EH (cell line): Measurements from ENCODE around the gene ARMC6.
A peak's percentile ranks its signal among the peaks of the same experiment; 100 is the strongest.
"Not testable (repeated sequence)": the region's sequence is repeated elsewhere in the genome, so short reads cannot be mapped to it uniquely, and the experiment has no call there.

Source experiments
- DNase-seq: peaks from one replicate; pipeline ENCODE4 v3.0.0-alpha.2; 2015; ENCODE audit warnings: low read depth

The ARMC6 gene

GRCh38 chr19:19077103-19077502 is 43.7 kb downstream of the ARMC6 start:
- no peak for DNase-seq

GRCh38 chr19:19078801-19079200 is 45.4 kb downstream of the ARMC6 start:
- DNase-seq, result no peak

- DNase-seq, result no peak
Measured at GRCh38 chr19:19079571-19079970, 46.2 kb downstream of the ARMC6 start.

GRCh38 chr19:19081642-19082151 is 48.3 kb downstream of the ARMC6 start:
- DNase-seq, result peak; percentile 9

GRCh38 chr19:19083413-19084178 is 50.2 kb downstream of the ARMC6 start:
- no peak for DNase-seq

- DNase-seq, result no peak
Measured at GRCh38 chr19:19087676-19088075, 54.3 kb downstream of the ARMC6 start.

GRCh38 chr19:19094513-19094912 is 61.1 kb downstream of the ARMC6 start:
- no peak for DNase-seq

- DNase-seq, result no peak
Measured at GRCh38 chr19:19095691-19096090, 62.3 kb downstream of the ARMC6 start.

- no peak for DNase-seq
Measured at GRCh38 chr19:19096641-19097627, 63.5 kb downstream of the ARMC6 start.

- no peak for DNase-seq
Measured at GRCh38 chr19:19098084-19098702, 64.8 kb downstream of the ARMC6 start.

GRCh38 chr19:19098703-19099632 is 65.6 kb downstream of the ARMC6 start:
- DNase-seq, result no peak

GRCh38 chr19:19101540-19101939 is 68.1 kb downstream of the ARMC6 start:
- DNase-seq, result no peak

- not testable (repeated sequence) for DNase-seq
Measured at GRCh38 chr19:19102566-19102965, 69.2 kb downstream of the ARMC6 start.

- DNase-seq, result no peak
Measured at GRCh38 chr19:19103167-19103566, 69.8 kb downstream of the ARMC6 start.

- DNase-seq, result peak; percentile 72
Measured at GRCh38 chr19:19105365-19106055, 72.1 kb downstream of the ARMC6 start.

GRCh38 chr19:19106056-19106551 is 72.7 kb downstream of the ARMC6 start:
- peak; percentile 44 for DNase-seq

GRCh38 chr19:19106938-19107337 is 73.5 kb downstream of the ARMC6 start:
- not testable (repeated sequence) for DNase-seq

- no peak for DNase-seq
Measured at GRCh38 chr19:19107654-19108053, 74.3 kb downstream of the ARMC6 start.
